ENCODE measurements around the gene LGMN. TPM values are rescaled to one million over a fixed set of nuclear protein-coding genes. Genes with fewer than 3 reads are reported as not detected.

LGMN gene
- total RNA-seq, 1 donor from 2014 or later: 37.0 TPM

- no peaks in the 10 kb centered on the region for H3K36me3 Mint-ChIP-seq (ENCODE audit: low read depth)
- no peaks in the 10 kb centered on the region for H3K27me3 Mint-ChIP-seq (ENCODE audit: low read depth)
- H3K9me3 Mint-ChIP-seq: no peaks in the 10 kb centered on the region
- H3K4me3 Mint-ChIP-seq: no peak overlapping the region
- no peak for TF ChIP-seq CTCF (conservative IDR thresholded peaks at IDR 0.05)
- H3K4me1 Mint-ChIP-seq: peaks cover 5% of the 10 kb centered on the region
- H3K27ac Mint-ChIP-seq (ENCODE audit: unreplicated experiment): no peak overlapping the region
- DNase-seq (ENCODE audit: low read depth, low spot score): no peak
These were observed 35.8 kb downstream of the LGMN start for GRCh38 chr14:92712654-92713051.

DNA sequence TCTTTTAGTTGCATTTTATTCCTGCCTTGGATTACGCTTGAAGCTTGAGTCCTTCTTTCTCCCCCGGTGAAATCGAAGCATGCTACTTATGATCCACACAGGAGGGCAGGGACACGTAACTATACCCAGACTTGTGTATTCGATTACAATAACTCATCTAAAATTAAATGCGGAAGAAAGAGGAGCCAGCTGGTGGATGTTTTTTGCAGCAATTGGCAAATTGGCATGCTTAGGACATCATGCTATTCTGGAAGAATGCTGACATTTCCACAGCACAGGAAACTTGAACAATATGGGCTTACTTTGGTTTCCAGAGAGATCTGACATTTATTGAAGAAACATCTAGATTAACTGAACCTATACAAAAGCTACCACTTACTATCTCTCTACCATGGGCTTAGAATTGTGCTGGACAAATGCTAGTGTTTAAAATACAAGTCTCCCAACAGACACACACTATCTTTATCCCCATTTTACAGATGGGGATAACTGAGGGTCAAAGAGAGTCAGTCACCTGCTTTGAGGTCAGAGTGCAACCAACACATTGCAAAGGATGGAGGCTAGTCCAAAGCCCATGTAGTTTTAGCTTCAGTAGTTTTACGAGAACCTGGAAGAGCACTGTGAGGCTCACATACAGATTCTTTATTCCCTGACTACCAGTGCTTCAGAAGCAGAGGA, 36.3 kb downstream of the LGMN start:
- H3K27ac Mint-ChIP-seq (ENCODE audit: unreplicated experiment): no peak overlapping the region
- H3K4me1 Mint-ChIP-seq: peaks cover 5% of the 10 kb centered on the region
- no peaks in the 10 kb centered on the region for H3K27me3 Mint-ChIP-seq (ENCODE audit: low read depth)
- no peak for TF ChIP-seq CTCF (conservative IDR thresholded peaks at IDR 0.05)
- H3K36me3 Mint-ChIP-seq (ENCODE audit: low read depth): no peaks in the 10 kb centered on the region
- DNase-seq (ENCODE audit: low read depth, low spot score): no peak
- H3K9me3 Mint-ChIP-seq: no peaks in the 10 kb centered on the region
- H3K4me3 Mint-ChIP-seq: no peak overlapping the region

- no peaks in the 10 kb centered on the region for H3K9me3 Mint-ChIP-seq
- DNase-seq (ENCODE audit: low read depth, low spot score): no peak
- no peaks in the 10 kb centered on the region for H3K36me3 Mint-ChIP-seq (ENCODE audit: low read depth)
- H3K4me3 Mint-ChIP-seq: no peak overlapping the region
- no peaks in the 10 kb centered on the region for H3K27me3 Mint-ChIP-seq (ENCODE audit: low read depth)
- no peak overlapping the region for H3K27ac Mint-ChIP-seq (ENCODE audit: unreplicated experiment)
- TF ChIP-seq CTCF (conservative IDR thresholded peaks at IDR 0.05): no peak
- H3K4me1 Mint-ChIP-seq: peaks cover 5% of the 10 kb centered on the region
These were observed 38.5 kb downstream of the LGMN start for GRCh38 chr14:92710001-92710341.

DNA sequence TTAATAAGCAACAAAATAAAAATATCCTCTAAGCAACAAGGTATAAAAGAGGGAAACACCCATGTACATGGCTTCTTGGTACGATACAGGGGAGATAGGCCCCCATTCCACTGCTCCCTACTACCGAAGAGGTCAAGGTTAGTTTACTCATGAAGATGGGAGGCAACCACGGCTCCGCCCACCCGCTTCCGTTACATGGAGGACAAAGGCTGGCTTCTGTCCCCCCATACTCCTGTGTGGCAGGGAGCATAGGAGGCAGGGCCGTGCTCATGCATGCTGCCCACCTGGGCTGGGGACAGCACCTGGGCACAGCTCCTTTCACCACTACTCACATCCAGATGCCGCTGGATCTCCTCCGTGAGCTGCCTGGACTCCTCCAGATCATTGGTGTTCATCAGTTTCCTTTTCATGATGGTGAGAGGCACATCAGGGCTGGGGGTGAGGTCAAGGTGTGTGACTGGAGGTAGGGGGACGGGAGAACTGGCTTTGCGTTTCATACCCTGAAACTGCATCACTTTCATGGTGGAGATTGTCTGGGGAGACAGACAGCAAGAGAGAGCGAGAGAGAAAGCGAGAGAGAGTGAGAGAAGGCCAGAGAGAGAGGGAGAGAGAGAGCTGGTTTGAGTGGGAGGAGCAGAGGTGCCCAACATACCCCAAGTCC, 39.0 kb downstream of the LGMN start:
- Mint-ChIP-seq H3K27ac (ENCODE audit: unreplicated experiment) (no peak overlapping the region), H3K27me3 (ENCODE audit: low read depth) (no peaks in the 10 kb centered on the region), H3K9me3 (no peaks in the 10 kb centered on the region), H3K4me3 (no peak overlapping the region), H3K36me3 (ENCODE audit: low read depth) (peaks cover 2% of the 10 kb centered on the region), H3K4me1 (peaks cover 5% of the 10 kb centered on the region)
- TF ChIP-seq CTCF (conservative IDR thresholded peaks at IDR 0.05): no peak
- no peak for DNase-seq (ENCODE audit: low read depth, low spot score)

GRCh38 chr14:92706386-92706785, 42.0 kb downstream of the LGMN start:
- peaks cover 2% of the 10 kb centered on the region for H3K36me3 Mint-ChIP-seq (ENCODE audit: low read depth)
- no peak overlapping the region for H3K4me3 Mint-ChIP-seq
- H3K9me3 Mint-ChIP-seq: no peaks in the 10 kb centered on the region
- DNase-seq (ENCODE audit: low read depth, low spot score): no peak
- no peaks in the 10 kb centered on the region for H3K27me3 Mint-ChIP-seq (ENCODE audit: low read depth)
- no peak for TF ChIP-seq CTCF (conservative IDR thresholded peaks at IDR 0.05)
- no peak overlapping the region for H3K27ac Mint-ChIP-seq (ENCODE audit: unreplicated experiment)
- H3K4me1 Mint-ChIP-seq: peaks cover 5% of the 10 kb centered on the region

Measured in neural crest cell (in vitro differentiated cells).